Trophoblast cell (in vitro differentiated cells and primary cell): Measurements from ENCODE around the gene RPL32.
A peak's percentile ranks its signal among the peaks of the same experiment; 100 is the strongest.

Experiments used
- DNase-seq, 2 donors: peaks; one replicate each; pipeline ENCODE4 v3.0.0-alpha.2; 2016
- H2AFZ ChIP-seq: 2 replicates; pipeline ENCODE4 v1.6.1; 2013; ENCODE audit warnings: low read length, moderate library complexity, mild to moderate bottlenecking; ENCODE audit not compliant: insufficient read depth, poor library complexity
- H2AK5ac ChIP-seq: 2 replicates; pipeline ENCODE4 v1.6.1; 2013; ENCODE audit warnings: mild to moderate bottlenecking, low read length
- H2BK120ac ChIP-seq: 2 replicates; pipeline ENCODE4 v1.6.1; 2013; ENCODE audit warnings: low read length, mild to moderate bottlenecking, moderate library complexity; ENCODE audit not compliant: insufficient read depth, poor library complexity
- H2BK12ac ChIP-seq: 2 replicates; pipeline ENCODE4 v1.6.1; 2013; ENCODE audit warnings: mild to moderate bottlenecking, low read length, moderate library complexity
- H2BK5ac ChIP-seq: 2 replicates; pipeline ENCODE4 v1.6.1; 2013; ENCODE audit warnings: low read length, low read depth, moderate library complexity, mild to moderate bottlenecking; ENCODE audit not compliant: poor library complexity
- H3K14ac ChIP-seq: 2 replicates; pipeline ENCODE4 v1.6.1; 2013; ENCODE audit warnings: mild to moderate bottlenecking, low read length
- H3K18ac ChIP-seq: 2 replicates; pipeline ENCODE4 v1.6.1; 2013; ENCODE audit warnings: mild to moderate bottlenecking, low read length
- H3K23ac ChIP-seq: 2 replicates; pipeline ENCODE4 v1.6.1; 2013; ENCODE audit warnings: low read length
- H3K27ac ChIP-seq: 2 replicates; pipeline ENCODE4 v1.5.1; 2013; ENCODE audit warnings: low read depth, mild to moderate bottlenecking, inconsistent platforms, low read length, moderate library complexity
- H3K27me3 ChIP-seq: 2 replicates; pipeline ENCODE4 v1.6.1; 2013; ENCODE audit warnings: inconsistent platforms, mild to moderate bottlenecking, low read length, moderate library complexity; ENCODE audit not compliant: insufficient read depth
- H3K36me3 ChIP-seq, 2 experiments: 1 replicate in 1 of 2; 2 replicates in 1 of 2; pipeline ENCODE4 v1.6.1; 2013; ENCODE audit warnings: low read length in 2 of 2, mild to moderate bottlenecking in 2 of 2, moderate library complexity in 1 of 2; ENCODE audit not compliant: insufficient read depth in 2 of 2, control insufficient read depth in 1 of 2
- H3K4ac ChIP-seq: 2 replicates; pipeline ENCODE4 v1.6.1; 2013; ENCODE audit warnings: low read depth, mild to moderate bottlenecking, low read length, moderate library complexity
- H3K4me1 ChIP-seq, 2 experiments: 1 replicate in 1 of 2; 2 replicates in 1 of 2; pipeline ENCODE4 v1.6.1; 2013; ENCODE audit warnings: low read length in 2 of 2, mild to moderate bottlenecking in 2 of 2, moderate library complexity in 1 of 2; ENCODE audit not compliant: insufficient read depth in 2 of 2, control insufficient read depth in 1 of 2
- H3K4me2 ChIP-seq: 2 replicates; pipeline ENCODE4 v1.6.1; 2013; ENCODE audit warnings: inconsistent platforms, mild to moderate bottlenecking, low read length, moderate library complexity
- H3K4me3 ChIP-seq: 2 replicates; pipeline ENCODE4 v1.5.1; 2013; ENCODE audit warnings: mild to moderate bottlenecking, low read depth, low read length, inconsistent platforms
- H3K79me1 ChIP-seq: one replicate; pipeline ENCODE4 v1.6.1; 2013; ENCODE audit warnings: low read length
- H3K79me2 ChIP-seq: 2 replicates; pipeline ENCODE4 v1.6.1; 2013; ENCODE audit warnings: low read length, mild to moderate bottlenecking; ENCODE audit not compliant: control insufficient read depth, insufficient read depth, poor library complexity
- H3K9ac ChIP-seq: 2 replicates; pipeline ENCODE4 v1.6.1; 2013; ENCODE audit warnings: mild to moderate bottlenecking, low read length
- H3K9me3 ChIP-seq: 2 replicates; pipeline ENCODE4 v1.6.1; 2013; ENCODE audit warnings: low read depth, mild to moderate bottlenecking, control low read depth, inconsistent platforms, low read length; ENCODE audit not compliant: insufficient read depth
- H4K12ac ChIP-seq: 2 replicates; pipeline ENCODE4 v1.6.1; 2013; ENCODE audit warnings: low read depth, mild to moderate bottlenecking, low read length, moderate library complexity
- H4K8ac ChIP-seq: 2 replicates; pipeline ENCODE4 v1.6.1; 2013; ENCODE audit warnings: low read depth, mild to moderate bottlenecking, low read length, moderate library complexity
- H4K91ac ChIP-seq: one replicate; pipeline ENCODE4 v1.6.1; 2013; ENCODE audit warnings: low read depth, mild to moderate bottlenecking, low read length, moderate library complexity
- WGBS: extraction: QIAGEN DNeasy Blood & Tissue Kit; methylation state at CpG from one replicate; pipeline ENCODE4 v1.1.7; 2013; ENCODE audit warnings: missing lambda C conversion rate; ENCODE audit not compliant: insufficient read length, insufficient coverage; ENCODE audit errors: extremely low coverage; 5-methylcytosine and 5-hydroxymethylcytosine counted together

The RPL32 gene

DNA sequence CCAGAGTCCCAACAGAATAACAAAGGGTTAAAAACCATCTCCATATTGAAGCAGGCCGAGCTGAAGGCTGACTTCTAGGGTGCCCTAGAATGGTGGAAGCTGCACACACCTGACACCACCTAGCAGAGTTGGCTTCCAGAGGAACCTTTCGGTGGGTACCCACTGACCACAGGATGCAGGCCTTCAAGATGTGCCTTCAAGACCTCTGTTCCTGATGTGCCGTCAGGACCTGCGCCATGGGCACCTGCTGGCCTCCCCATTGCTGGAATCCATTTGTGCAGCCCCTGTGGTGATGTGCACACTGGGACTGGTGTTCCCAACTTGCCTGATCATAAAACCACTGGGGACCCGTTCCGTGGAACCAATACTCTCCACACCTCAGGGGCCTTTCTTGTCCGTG, 35.7 kb upstream of the RPL32 start:
- no peak overlapping the region for H4K12ac ChIP-seq
- no peak overlapping the region for H3K18ac ChIP-seq
- no peak overlapping the region for H3K23ac ChIP-seq
- no peaks in the 10 kb centered on the region for H3K79me1 ChIP-seq
- no peaks in the 10 kb centered on the region for H3K27me3 ChIP-seq
- no peaks in the 10 kb centered on the region for H3K9me3 ChIP-seq
- no peak overlapping the region for H2BK5ac ChIP-seq
- DNase-seq: no peak
- H3K27ac ChIP-seq: no peak overlapping the region
- H2BK120ac ChIP-seq: no peak overlapping the region
- WGBS: no CpG with 5 or more reads among the region's 7 CpGs
- no peak overlapping the region for H2BK12ac ChIP-seq
- H3K4ac ChIP-seq: no peak overlapping the region
- H3K79me2 ChIP-seq: no peaks in the 10 kb centered on the region
- no peak overlapping the region for H2AFZ ChIP-seq
- no peaks in the 10 kb centered on the region for H3K36me3 ChIP-seq
- H3K4me3 ChIP-seq: no peak overlapping the region
- H3K4me2 ChIP-seq: no peak overlapping the region
- no peak overlapping the region for H3K9ac ChIP-seq
- no peak overlapping the region for H4K8ac ChIP-seq
- H2AK5ac ChIP-seq: no peak overlapping the region
- no peak overlapping the region for H4K91ac ChIP-seq
- peaks cover 0 to 7% of the 10 kb centered on the region in 2 experiments for H3K4me1 ChIP-seq
- H3K14ac ChIP-seq: no peak overlapping the region

DNA sequence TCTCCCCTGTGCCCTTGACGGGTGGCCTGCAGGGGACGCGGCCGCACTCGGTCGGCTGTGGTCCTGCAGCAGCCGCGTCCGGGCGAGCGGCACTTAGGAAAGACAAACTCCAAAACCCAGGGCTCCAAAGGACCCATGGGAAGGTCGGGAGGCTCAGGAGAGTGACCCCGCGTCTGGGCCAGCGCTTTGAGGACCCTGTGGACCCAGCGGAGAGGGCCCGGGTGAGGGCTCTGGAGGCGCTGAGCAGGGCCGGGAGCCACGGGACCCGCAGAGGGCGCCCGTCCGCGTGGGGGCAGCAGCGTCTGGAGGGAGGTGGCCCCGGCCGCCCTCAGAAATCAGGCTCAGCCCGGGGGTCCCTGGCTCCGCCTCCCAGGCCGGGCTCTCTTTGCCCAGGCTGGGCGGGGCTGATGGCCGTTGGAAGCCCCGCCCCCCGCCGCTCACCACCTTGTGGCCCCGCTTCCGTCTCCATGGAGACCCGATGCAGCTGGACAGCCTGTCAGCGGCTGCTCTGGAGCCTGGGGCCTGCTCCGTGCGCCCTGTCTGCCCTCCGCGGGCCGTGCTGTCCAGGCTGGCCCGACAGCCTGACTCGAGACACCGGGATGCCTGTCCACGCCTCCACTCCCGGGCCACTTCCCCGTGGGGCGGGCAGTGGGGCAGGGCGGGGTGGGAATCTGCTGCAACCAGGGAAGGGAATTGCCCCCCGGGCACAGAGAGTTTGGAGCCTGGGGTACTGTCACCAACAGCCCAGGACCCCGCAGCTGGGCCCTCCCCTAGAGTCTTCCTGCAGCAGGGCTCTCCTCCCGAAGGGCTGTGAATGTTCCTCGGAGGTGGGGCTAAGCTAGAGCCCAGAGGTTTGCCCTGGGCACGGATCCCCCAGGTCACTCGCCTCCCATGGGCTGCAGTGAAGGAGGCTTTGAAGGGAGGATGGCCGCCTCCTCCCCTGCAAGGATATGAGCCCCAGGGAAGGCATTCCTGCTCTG, 34.8 kb upstream of the RPL32 start:
- H4K91ac ChIP-seq: no peak overlapping the region

DNA sequence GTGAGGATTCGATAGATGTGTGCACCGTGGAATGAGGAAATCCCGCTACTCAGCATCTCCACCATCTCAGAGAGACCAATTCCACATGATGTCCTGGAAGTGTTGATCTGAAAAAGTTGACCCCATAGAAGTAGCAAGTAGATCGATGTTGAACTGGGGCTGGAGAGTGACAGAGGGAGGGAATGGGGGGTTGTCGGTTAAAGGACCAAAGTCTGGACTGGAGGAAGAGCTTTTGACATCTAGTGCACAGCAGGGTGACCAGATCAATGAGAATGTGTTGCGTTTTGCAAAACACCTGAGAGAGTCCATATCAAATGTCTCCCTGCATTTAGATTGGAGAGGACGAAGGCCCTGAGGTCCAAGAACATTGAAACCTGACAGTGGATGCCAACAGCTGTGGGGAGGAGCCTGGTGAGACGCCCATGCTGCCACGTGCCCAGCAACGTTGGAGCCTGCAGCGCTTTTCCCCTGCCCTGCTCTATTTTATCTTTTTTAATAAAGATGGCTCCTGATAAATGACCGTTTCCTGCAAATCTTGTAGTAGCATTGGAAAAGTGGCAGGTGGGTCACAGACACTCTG, 30.1 kb upstream of the RPL32 start:
- Histone ChIP-seq H3K23ac (no peak overlapping the region), H3K27ac (no peak overlapping the region), H2BK12ac (no peak overlapping the region), H2AFZ (no peak overlapping the region), H2BK5ac (no peak overlapping the region), H3K4me2 (no peak overlapping the region), H3K79me1 (no peaks in the 10 kb centered on the region), H3K4me3 (no peak overlapping the region), H4K91ac (no peak overlapping the region), H3K36me3 (no peaks in the 10 kb centered on the region), H3K9me3 (no peaks in the 10 kb centered on the region), H2AK5ac (no peak overlapping the region), H3K9ac (no peak overlapping the region), H3K27me3 (no peaks in the 10 kb centered on the region), H3K4me1 (peaks cover 3 to 12% of the 10 kb centered on the region in 2 experiments), H2BK120ac (no peak overlapping the region), H3K14ac (no peak overlapping the region), H3K18ac (no peak overlapping the region), H4K12ac (no peak overlapping the region), H3K79me2 (no peaks in the 10 kb centered on the region), H3K4ac (no peak overlapping the region), H4K8ac (no peak overlapping the region)
- no CpG with 5 or more reads among the region's 12 CpGs for WGBS
- no peak for DNase-seq

More for the DNA sequence above, 34.8 kb upstream of the RPL32 start:
- Histone ChIP-seq H3K4me1 (peaks cover 0 to 7% of the 10 kb centered on the region in 2 experiments), H4K12ac (no peak overlapping the region), H3K23ac (no peak overlapping the region), H3K27me3 (no peaks in the 10 kb centered on the region), H3K18ac (no peak overlapping the region), H3K4ac (no peak overlapping the region), H3K9ac (no peak overlapping the region), H3K4me2 (peak overlapping the region; percentile 62), H3K36me3 (no peaks in the 10 kb centered on the region), H2AK5ac (no peak overlapping the region), H3K79me2 (no peaks in the 10 kb centered on the region), H3K14ac (no peak overlapping the region), H3K79me1 (no peaks in the 10 kb centered on the region), H3K27ac (no peak overlapping the region), H4K8ac (peak overlapping the region; percentile 20), H3K4me3 (peak overlapping the region; percentile 40), H2BK12ac (no peak overlapping the region), H2BK5ac (no peak overlapping the region), H3K9me3 (no peaks in the 10 kb centered on the region), H2BK120ac (no peak overlapping the region), H2AFZ (peak overlapping the region; percentile 26)
- DNase-seq: peak in 1 of 2 donors; percentile 50
- WGBS: no CpG with 5 or more reads among the region's 60 CpGs

DNA sequence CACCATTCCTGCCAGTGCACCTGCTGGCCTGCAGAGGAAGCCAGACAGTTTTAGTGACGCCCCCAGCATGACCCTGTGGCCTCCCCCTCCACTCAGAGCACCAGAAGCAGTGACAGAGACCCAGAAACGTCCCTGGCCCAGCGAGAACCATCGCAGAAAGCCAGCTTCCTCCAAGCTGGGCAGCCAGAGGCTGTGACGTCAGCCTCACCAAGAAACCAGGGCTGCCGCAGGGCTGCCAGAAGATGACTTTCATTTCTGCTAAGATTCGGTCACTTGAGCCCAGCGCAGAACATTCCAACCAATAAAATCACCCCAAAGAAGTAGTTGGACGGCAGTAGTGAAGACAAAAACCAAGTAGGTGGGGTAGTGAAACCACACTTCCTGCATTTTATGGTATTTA, 29.6 kb upstream of the RPL32 start:
- H3K27ac ChIP-seq: no peak overlapping the region
- no peaks in the 10 kb centered on the region for H3K79me2 ChIP-seq
- H3K36me3 ChIP-seq: no peaks in the 10 kb centered on the region
- H3K9ac ChIP-seq: no peak overlapping the region
- H4K8ac ChIP-seq: no peak overlapping the region
- DNase-seq: peak; percentile 37 to 55
- H3K14ac ChIP-seq: no peak overlapping the region
- H2AFZ ChIP-seq: no peak overlapping the region
- H2AK5ac ChIP-seq: no peak overlapping the region
- no peak overlapping the region for H4K91ac ChIP-seq
- no peak overlapping the region for H2BK12ac ChIP-seq
- H3K4ac ChIP-seq: no peak overlapping the region
- no peak overlapping the region for H4K12ac ChIP-seq
- H3K4me2 ChIP-seq: no peak overlapping the region
- peaks cover 3 to 9% of the 10 kb centered on the region in 2 experiments for H3K4me1 ChIP-seq
- peaks cover under 1% of the 10 kb centered on the region for H3K9me3 ChIP-seq
- H2BK5ac ChIP-seq: no peak overlapping the region
- H3K18ac ChIP-seq: no peak overlapping the region
- H3K23ac ChIP-seq: no peak overlapping the region
- no peak overlapping the region for H3K4me3 ChIP-seq
- no peaks in the 10 kb centered on the region for H3K79me1 ChIP-seq
- H3K27me3 ChIP-seq: no peaks in the 10 kb centered on the region
- no CpG with 5 or more reads among the region's 9 CpGs for WGBS
- no peak overlapping the region for H2BK120ac ChIP-seq
